Measurements from ENCODE around the gene STOX1.
"Not testable (repeated sequence)": the region's sequence is repeated elsewhere in the genome, so short reads cannot be mapped to it uniquely, and the experiment has no call there.

DNA sequence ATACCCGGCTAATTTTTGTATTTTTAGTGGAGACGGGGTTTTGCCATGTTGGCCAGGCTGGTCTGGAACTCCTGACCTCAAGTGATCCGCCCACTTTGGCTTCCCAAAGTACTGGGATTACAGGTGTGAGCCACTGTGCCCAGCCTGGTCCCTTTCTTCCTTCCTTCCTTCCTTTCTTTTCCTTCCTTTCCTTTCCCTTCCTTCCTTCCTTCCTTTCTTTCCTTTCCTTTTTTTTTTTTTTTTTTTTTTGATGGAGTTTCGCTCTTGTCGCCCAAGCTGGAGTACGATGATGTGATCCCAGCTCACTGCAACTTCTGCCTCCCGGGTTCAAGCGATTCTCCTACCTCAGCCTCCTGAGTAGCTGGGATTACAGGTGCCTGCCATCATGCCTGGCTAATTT, 102.6 kb downstream of the STOX1 start:
- not testable (repeated sequence) for TF ChIP-seq POLR2A, POLR2AphosphoS5 (IDR thresholded peaks at IDR 0.05)

Measured in spleen (tissue), 3 donors.